Prostate gland (tissue), 2 donors: Measurements from ENCODE around the gene CELF2. TPM values are rescaled to one million over a fixed set of nuclear protein-coding genes. Genes with fewer than 3 reads are reported as not detected.

Experiments
- DNase-seq: peaks from one replicate; pipeline ENCODE4 v3.0.0-alpha.2; 2019; ENCODE audit warnings: low spot score
- H3K27ac ChIP-seq, 2 donors: fragments of 200-600 bp; sonication (generic); 2 replicates each; pipeline ENCODE4 v1.5.1; 2017 to 2019
- H3K27me3 ChIP-seq: fragments of 200-600 bp; sonication (generic); replicated peaks from 2 replicates; pipeline ENCODE4 v1.5.1; 2019; ENCODE audit not compliant: insufficient read depth
- H3K36me3 ChIP-seq, 2 donors: fragments of 200-600 bp; sonication (generic); 1 replicate in 1 of 2; 2 replicates in 1 of 2; pipeline versions ENCODE4 v1.5.1 to v1.8.1; 2017 to 2019
- H3K4me1 ChIP-seq: fragments of 200-600 bp; sonication (generic); replicated peaks from 2 replicates; pipeline ENCODE4 v1.5.1; 2019
- H3K4me3 ChIP-seq, 2 donors: fragments of 200-600 bp; sonication (generic); 2 replicates each; pipeline ENCODE4 v1.5.1; 2017 to 2019
- H3K9me3 ChIP-seq: fragments of 200-600 bp; sonication (generic); 2 replicates; pipeline ENCODE4 v1.5.1; 2017
- CTCF ChIP-seq, 4 experiments: fragments of 200-600 bp in 2 of 4; fragments of 450-650 bp in 2 of 4; sonication (generic) in 2 of 4; IDR thresholded peaks; 1 replicate in 3 of 4; 2 replicates in 1 of 4; pipeline ENCODE4 v1.5.1; 2016 to 2019; ENCODE audit warnings: antibody characterized with exemption in 4 of 4, mild to moderate bottlenecking in 2 of 4, moderate library complexity in 2 of 4
- POLR2A ChIP-seq: fragments of 450-650 bp; IDR thresholded peaks from one replicate; pipeline ENCODE4 v1.6.1; 2016; ENCODE audit warnings: antibody characterized with exemption, mild to moderate bottlenecking
- POLR2AphosphoS5 ChIP-seq: sonication (generic); formaldehyde crosslinking; IDR thresholded peaks from one replicate; pipeline ENCODE4 v1.6.1; 2017; ENCODE audit warnings: antibody characterized with exemption
- WGBS: methylation state at CpG from one replicate; pipeline ENCODE4 v1.1.5; 2018; 5-methylcytosine and 5-hydroxymethylcytosine counted together
- intact Hi-C: fragments of 100-400 bp; cut with DNase I; formaldehyde crosslinking; loops from one replicate; pipeline ENCODE4 v1.14.2; 2022
- total RNA-seq, 2 donors: library from RNA; depleted of rRNA; stranded (reverse); fragments of >200 nt; gene quantifications; one replicate each; pipeline ENCODE4 v1.1.0, GENCODE V29; 2016

The CELF2 gene
- total RNA-seq, 2 donors from 2014 or later, result 19.2 to 43.2 TPM

GRCh38 chr10:11159543-11160215 is 142.0 kb downstream of the CELF2 start:
- Histone ChIP-seq H3K9me3 (no peaks in the 10 kb centered on the region), H3K36me3 (no peaks in the 10 kb centered on the region), H3K27ac (no peak overlapping the region), H3K4me1 (no peaks in the 10 kb centered on the region), H3K27me3 (no peaks in the 10 kb centered on the region), H3K4me3 (no peak overlapping the region)
- intact Hi-C loops, result loop anchor here (10.0 kb wide), 1 partner anchor 115 kb away; no protein-coding TSS in a partner anchor
- no peak for DNase-seq
- WGBS, result 41% methylated on average over 8 of the region's 8 CpGs
- TF ChIP-seq POLR2AphosphoS5 (no peak), POLR2A (no peak), CTCF (IDR thresholded peaks at IDR 0.05) (no peak)

- intact Hi-C loops, result loop anchor here (10.0 kb wide), 1 partner anchor 116 kb away; no protein-coding TSS in a partner anchor
- no peaks in the 10 kb centered on the region for H3K9me3 ChIP-seq
- DNase-seq, result no peak
- H3K36me3 ChIP-seq, result no peaks in the 10 kb centered on the region
- no peaks in the 10 kb centered on the region for H3K4me1 ChIP-seq
- H3K4me3 ChIP-seq, result no peak overlapping the region
- TF ChIP-seq CTCF (IDR thresholded peaks at IDR 0.05) (no peak), POLR2AphosphoS5 (no peak), POLR2A (no peak)
- H3K27ac ChIP-seq, result no peak overlapping the region
- no peaks in the 10 kb centered on the region for H3K27me3 ChIP-seq
- 89% methylated on average over 8 of the region's 8 CpGs for WGBS
These were observed 143.4 kb downstream of the CELF2 start for GRCh38 chr10:11161096-11161495.

GRCh38 chr10:11161910-11162309 is 144.2 kb downstream of the CELF2 start:
- TF ChIP-seq CTCF (IDR thresholded peaks at IDR 0.05) (no peak), POLR2A (no peak), POLR2AphosphoS5 (no peak)
- no peak overlapping the region for H3K4me3 ChIP-seq
- H3K27ac ChIP-seq, result no peak overlapping the region
- no peaks in the 10 kb centered on the region for H3K9me3 ChIP-seq
- no peaks in the 10 kb centered on the region for H3K27me3 ChIP-seq
- 97% methylated on average over 10 of the region's 10 CpGs for WGBS
- no peaks in the 10 kb centered on the region for H3K36me3 ChIP-seq
- DNase-seq, result no peak
- intact Hi-C loops, result loop anchor here (10.0 kb wide), 1 partner anchor 117 kb away; no protein-coding TSS in a partner anchor
- H3K4me1 ChIP-seq, result no peaks in the 10 kb centered on the region

GRCh38 chr10:11162828-11163599 is 145.3 kb downstream of the CELF2 start:
- DNase-seq, result no peak
- TF ChIP-seq CTCF (IDR thresholded peaks at IDR 0.05) (no peak), POLR2AphosphoS5 (peak; percentile 7)
- no peak overlapping the region for H3K4me3 ChIP-seq
- H3K27ac ChIP-seq, result no peak overlapping the region
- H3K27me3 ChIP-seq, result no peaks in the 10 kb centered on the region
- H3K36me3 ChIP-seq, result no peaks in the 10 kb centered on the region
- H3K4me1 ChIP-seq, result no peaks in the 10 kb centered on the region
- no peaks in the 10 kb centered on the region for H3K9me3 ChIP-seq
- intact Hi-C loops, result loop anchor here (10.0 kb wide), 1 partner anchor 118 kb away; no protein-coding TSS in a partner anchor
- WGBS, result 73% methylated on average over 10 of the region's 10 CpGs
